Measurements from ENCODE around the gene ANKMY1.

Gene ANKMY1

DNA sequence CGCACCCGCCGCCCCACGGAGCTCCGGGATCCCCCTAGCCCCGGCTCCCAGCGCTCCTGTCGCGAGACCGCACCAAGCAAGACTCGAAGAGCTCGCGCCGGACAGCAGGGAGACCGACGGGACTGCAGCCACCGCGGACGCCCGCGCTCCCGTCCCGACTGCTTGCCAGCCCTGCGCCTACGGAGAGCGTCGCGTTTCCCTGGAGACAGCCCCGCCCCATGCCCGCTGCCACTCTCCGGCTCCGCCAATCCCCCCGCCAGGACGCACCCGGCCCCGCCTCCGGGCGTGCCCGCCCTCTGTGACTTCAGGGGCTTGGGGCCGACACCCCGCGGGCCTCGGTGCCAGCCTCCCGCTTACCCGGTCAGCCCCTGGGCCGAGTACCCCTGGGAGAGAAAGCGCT is at the start of gene ANKMY1:
Gene ANKMY1, minus strand, starts transcription at position 181 of the 400 bp plus-strand sequence. CDS start 653 bp downstream, outside the sequence.
- DNase-seq (ENCODE audit: low read depth): no peak
- no peak for TF ChIP-seq CTCF (IDR thresholded peaks at IDR 0.05; ENCODE audit: low read depth, low read length, missing control alignments)
- H3K4me3 ChIP-seq (ENCODE audit: low read depth, low read length): peak within 1 kb of the TSS; percentile 39

- no peak for DNase-seq (ENCODE audit: low read depth)
- H3K4me3 ChIP-seq (ENCODE audit: low read depth, low read length): no peak overlapping the region
- TF ChIP-seq CTCF (IDR thresholded peaks at IDR 0.05; ENCODE audit: low read depth, low read length, missing control alignments): no peak
These were observed 48.3 kb upstream of the ANKMY1 start for GRCh38 chr2:240605867-240606743.

DNA sequence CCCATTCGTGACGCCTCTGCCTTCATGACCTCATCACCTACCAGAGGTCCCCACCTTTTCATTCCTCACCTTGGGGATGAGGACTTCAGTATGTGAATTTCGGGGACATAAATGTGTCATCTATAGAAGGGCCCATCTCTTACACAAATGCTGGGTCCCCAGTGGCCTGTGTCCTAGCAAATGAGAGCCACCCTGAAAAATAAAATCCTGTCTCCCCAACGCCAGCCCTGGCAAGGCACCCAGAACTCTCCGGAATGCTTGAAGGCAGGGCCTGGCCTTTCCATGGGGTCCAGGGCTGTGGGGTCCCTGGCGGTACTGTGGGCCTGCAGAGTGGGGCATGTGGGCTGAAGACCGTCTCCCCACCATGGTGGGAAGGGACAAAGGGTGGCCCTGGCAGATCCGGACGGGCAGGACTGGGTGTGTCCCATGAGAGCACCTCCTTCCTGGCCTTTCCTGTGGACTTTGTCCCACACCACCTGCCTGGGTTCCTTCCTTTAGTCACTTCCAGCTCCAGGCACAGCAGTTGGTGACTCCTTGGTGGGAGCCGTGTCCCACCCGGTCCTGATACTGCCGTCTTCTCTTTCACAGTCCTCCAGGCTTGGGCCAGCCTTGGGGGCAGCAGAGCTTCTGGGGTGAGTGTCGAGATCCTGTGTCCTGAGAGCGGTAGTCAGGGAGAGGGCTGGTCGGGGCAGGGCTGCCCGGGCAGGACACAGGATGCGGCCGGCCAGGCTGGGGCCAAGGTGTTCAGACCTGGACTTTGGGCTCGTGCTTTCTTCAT is 47.3 kb upstream of the ANKMY1 start:
- no peak for TF ChIP-seq CTCF (IDR thresholded peaks at IDR 0.05; ENCODE audit: low read depth, low read length, missing control alignments)
- H3K4me3 ChIP-seq (ENCODE audit: low read depth, low read length): no peak overlapping the region
- no peak for DNase-seq (ENCODE audit: low read depth)

DNA sequence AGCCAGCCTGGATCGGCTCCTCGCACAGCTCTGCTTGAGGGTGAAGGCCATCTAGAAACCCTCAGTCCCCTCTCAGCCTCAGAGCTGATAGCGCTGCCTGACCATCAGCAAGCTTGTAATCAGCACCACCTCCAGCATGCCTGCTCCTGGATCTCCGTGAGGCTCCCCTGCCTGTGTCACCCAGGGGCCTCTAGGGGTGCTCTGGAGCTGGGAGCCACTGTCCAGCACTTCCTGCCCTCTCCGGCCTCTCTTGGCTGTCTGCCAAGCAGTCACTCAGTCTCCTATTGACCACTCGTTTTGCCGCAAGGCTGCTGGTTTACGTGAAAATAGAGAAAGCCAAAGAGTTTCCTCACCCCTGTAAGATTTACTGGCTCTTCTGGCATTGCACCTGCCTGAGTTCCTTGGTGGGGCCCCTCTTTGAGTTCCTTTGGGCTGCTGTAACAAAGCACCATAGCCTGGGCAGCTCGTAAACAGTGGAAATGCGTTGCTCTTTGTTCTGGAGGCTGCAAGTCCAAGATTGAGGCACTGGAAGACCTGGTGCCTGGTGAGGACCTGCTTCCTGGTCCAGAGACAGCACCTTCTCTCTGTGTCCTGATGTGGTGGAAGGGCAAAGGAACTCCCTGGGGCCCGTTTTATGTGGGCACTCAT is 46.6 kb upstream of the ANKMY1 start:
- peak; percentile 59 for TF ChIP-seq CTCF (IDR thresholded peaks at IDR 0.05; ENCODE audit: low read depth, low read length, missing control alignments)
- DNase-seq (ENCODE audit: low read depth): no peak
- H3K4me3 ChIP-seq (ENCODE audit: low read depth, low read length): no peak overlapping the region

DNA sequence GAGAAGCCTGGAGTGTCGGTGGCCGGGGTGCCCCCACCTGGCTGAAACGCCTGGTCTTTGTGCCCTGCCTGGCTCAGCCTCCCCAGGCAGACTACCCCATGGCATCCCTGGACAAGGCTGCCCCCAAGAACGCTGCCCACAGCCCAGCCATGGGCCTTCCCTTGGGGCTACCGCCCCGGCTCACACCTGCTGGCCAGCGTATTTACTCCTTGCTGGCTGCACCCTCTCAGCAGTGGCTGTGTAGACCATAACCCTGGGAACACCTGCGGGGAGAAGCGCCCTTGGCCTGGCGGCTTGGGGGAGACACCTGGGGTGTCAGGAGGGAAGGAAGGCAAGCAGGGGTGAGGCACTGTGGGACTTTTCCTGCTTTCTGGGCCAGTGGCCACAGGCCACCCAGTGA is 46.1 kb upstream of the ANKMY1 start:
- TF ChIP-seq CTCF (IDR thresholded peaks at IDR 0.05; ENCODE audit: low read depth, low read length, missing control alignments): no peak
- DNase-seq (ENCODE audit: low read depth): no peak
- H3K4me3 ChIP-seq (ENCODE audit: low read depth, low read length): no peak overlapping the region

GRCh38 chr2:240603081-240603835 is 45.5 kb upstream of the ANKMY1 start:
- DNase-seq (ENCODE audit: low read depth): no peak
- no peak overlapping the region for H3K4me3 ChIP-seq (ENCODE audit: low read depth, low read length)

More at GRCh38 chr2:240603081-240603835, 45.5 kb upstream of the ANKMY1 start:
- no peak for TF ChIP-seq CTCF (IDR thresholded peaks at IDR 0.05; ENCODE audit: low read depth, low read length, missing control alignments)

All from GM12864 (cell line).